Mesenchymal stem cell (in vitro differentiated cells and primary cell): ENCODE measurements around the gene H1-8.

Experiments used
- DNase-seq: peaks from one replicate; pipeline ENCODE4 v3.0.0-alpha.2; 2013
- H2AFZ ChIP-seq: one replicate; pipeline ENCODE4 v1.6.1; 2013; ENCODE audit warnings: low read depth, mild to moderate bottlenecking, control low read depth, inconsistent platforms, low read length, moderate library complexity
- H2AK5ac ChIP-seq: 2 replicates; pipeline ENCODE4 v1.6.1; 2013; ENCODE audit warnings: low read length, moderate library complexity, mild to moderate bottlenecking, inconsistent platforms; ENCODE audit not compliant: severe bottlenecking
- H2BK120ac ChIP-seq: one replicate; pipeline ENCODE4 v1.6.1; 2013; ENCODE audit warnings: low read depth, mild to moderate bottlenecking, inconsistent platforms, low read length, moderate library complexity
- H2BK12ac ChIP-seq, 2 experiments: one replicate each; pipeline ENCODE4 v1.6.1; 2013; ENCODE audit warnings: inconsistent platforms in 2 of 2, low read length in 2 of 2, mild to moderate bottlenecking in 2 of 2, moderate library complexity in 2 of 2, control low read depth in 1 of 2
- H2BK15ac ChIP-seq: one replicate; pipeline ENCODE4 v1.6.1; 2013; ENCODE audit warnings: mild to moderate bottlenecking, low read depth, inconsistent platforms; ENCODE audit not compliant: poor library complexity, severe bottlenecking
- H2BK5ac ChIP-seq: 2 replicates; pipeline ENCODE4 v1.6.1; 2013; ENCODE audit warnings: low read depth, mild to moderate bottlenecking, low read length, control low read depth, inconsistent platforms; ENCODE audit not compliant: poor library complexity, severe bottlenecking
- H3K14ac ChIP-seq, 2 experiments: one replicate each; pipeline ENCODE4 v1.6.1; 2013; ENCODE audit warnings: inconsistent platforms in 2 of 2, low read length in 2 of 2, control low read depth in 1 of 2, mild to moderate bottlenecking in 1 of 2, moderate library complexity in 1 of 2
- H3K18ac ChIP-seq, 2 experiments: one replicate each; pipeline ENCODE4 v1.6.1; 2013; ENCODE audit warnings: inconsistent platforms in 2 of 2, low read length in 2 of 2, control low read depth in 1 of 2, low read depth in 1 of 2, mild to moderate bottlenecking in 1 of 2
- H3K23ac ChIP-seq, 2 experiments: one replicate each; pipeline ENCODE4 v1.6.1; 2013; ENCODE audit warnings: inconsistent platforms in 2 of 2, low read length in 2 of 2, mild to moderate bottlenecking in 2 of 2, moderate library complexity in 2 of 2, control low read depth in 1 of 2
- H3K27ac ChIP-seq: 2 replicates; pipeline ENCODE4 v1.5.1; 2013; ENCODE audit warnings: mild to moderate bottlenecking, moderate library complexity, low read length, control low read depth, inconsistent platforms; ENCODE audit not compliant: poor library complexity, severe bottlenecking
- H3K27me3 ChIP-seq, 2 experiments: 2 replicates each; pipeline versions ENCODE4 v1.6.1 to v1.7.0; 2013; ENCODE audit warnings: low read length in 2 of 2, mild to moderate bottlenecking in 2 of 2, moderate library complexity in 2 of 2, control low read depth in 1 of 2, inconsistent platforms in 1 of 2; ENCODE audit not compliant: control insufficient read depth in 1 of 2, insufficient read depth in 1 of 2
- H3K36me3 ChIP-seq, 2 experiments: 2 replicates each; pipeline versions ENCODE4 v1.6.1 to v1.7.0; 2013; ENCODE audit warnings: low read length in 2 of 2, control low read depth in 1 of 2, inconsistent platforms in 1 of 2, low read depth in 1 of 2, mild to moderate bottlenecking in 1 of 2; ENCODE audit not compliant: insufficient read depth in 2 of 2, control insufficient read depth in 1 of 2
- H3K4ac ChIP-seq, 2 experiments: one replicate each; pipeline ENCODE4 v1.6.1; 2013; ENCODE audit warnings: inconsistent platforms in 2 of 2, low read length in 2 of 2, mild to moderate bottlenecking in 2 of 2, moderate library complexity in 2 of 2, control low read depth in 1 of 2, low read depth in 1 of 2
- H3K4me1 ChIP-seq: 2 replicates; pipeline ENCODE4 v1.6.1; 2013; ENCODE audit warnings: low read depth, low read length, control low read depth; ENCODE audit not compliant: control insufficient read depth, insufficient read depth
- H3K4me2 ChIP-seq: 2 replicates; pipeline ENCODE4 v1.6.1; 2013; ENCODE audit warnings: low read length, mild to moderate bottlenecking, inconsistent platforms; ENCODE audit not compliant: poor library complexity, severe bottlenecking
- H3K4me3 ChIP-seq, 2 experiments: 2 replicates each; pipeline versions ENCODE4 v1.5.1 to v1.7.0; 2013; ENCODE audit warnings: low read length in 2 of 2, mild to moderate bottlenecking in 2 of 2, control low read depth in 1 of 2, low read depth in 1 of 2; ENCODE audit not compliant: insufficient read depth in 1 of 2
- H3K79me1 ChIP-seq: replicated peaks from 2 replicates; pipeline ENCODE4 v1.6.1; 2013; ENCODE audit warnings: mild to moderate bottlenecking, control low read depth, low read length, inconsistent platforms; ENCODE audit not compliant: poor library complexity, severe bottlenecking
- H3K9ac ChIP-seq: 2 replicates; pipeline ENCODE4 v1.7.0; 2013; ENCODE audit warnings: mild to moderate bottlenecking, low read length, moderate library complexity
- H3K9me3 ChIP-seq: 2 replicates; pipeline ENCODE4 v1.7.0; 2013; ENCODE audit warnings: mild to moderate bottlenecking, low read length; ENCODE audit not compliant: control insufficient read depth
- H4K8ac ChIP-seq: one replicate; pipeline ENCODE4 v1.6.1; 2013; ENCODE audit warnings: inconsistent platforms, mild to moderate bottlenecking, low read length, moderate library complexity
- H4K91ac ChIP-seq: one replicate; pipeline ENCODE4 v1.6.1; 2013; ENCODE audit warnings: mild to moderate bottlenecking, low read length, inconsistent platforms
- WGBS: methylation state at CpG from one replicate; pipeline ENCODE4 v1.1.7; 2013; ENCODE audit warnings: mixed read lengths; 5-methylcytosine and 5-hydroxymethylcytosine counted together

H1-8 gene

DNA sequence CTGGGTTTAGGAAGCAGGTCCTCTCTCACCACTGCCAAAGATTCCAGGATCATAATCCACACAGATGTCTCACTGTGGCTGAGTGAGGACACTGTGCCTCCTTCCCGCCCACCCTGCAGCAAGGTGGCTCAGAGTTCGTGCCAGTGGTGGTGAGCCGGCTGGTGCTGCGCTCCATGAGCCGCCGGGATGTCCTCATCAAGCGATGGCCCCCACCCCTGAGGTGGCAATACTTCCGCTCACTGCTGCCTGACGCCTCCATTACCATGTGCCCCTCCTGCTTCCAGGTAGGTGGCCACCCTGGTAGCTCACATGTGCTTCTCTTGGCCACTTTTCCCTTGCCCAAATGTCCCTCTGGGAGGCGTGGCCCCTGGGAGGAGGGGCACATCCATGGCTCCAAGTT is 23.5 kb upstream of the H1-8 start:
- Histone ChIP-seq H3K4ac (no peak overlapping the region), H2AK5ac (no peak overlapping the region), H2AFZ (no peak overlapping the region), H3K9me3 (no peaks in the 10 kb centered on the region), H4K91ac (no peak overlapping the region), H2BK120ac (no peak overlapping the region), H2BK15ac (no peak overlapping the region), H3K14ac (no peak overlapping the region), H3K27ac (no peak overlapping the region), H2BK5ac (no peak overlapping the region), H3K9ac (no peak overlapping the region), H2BK12ac (no peak overlapping the region), H4K8ac (no peak overlapping the region), H3K36me3 (peaks cover 13 to 51% of the 10 kb centered on the region in 2 experiments), H3K23ac (no peak overlapping the region), H3K79me1 (no peaks in the 10 kb centered on the region), H3K4me2 (no peak overlapping the region), H3K18ac (no peak overlapping the region), H3K27me3 (no peaks in the 10 kb centered on the region), H3K4me3 (no peak overlapping the region), H3K4me1 (no peaks in the 10 kb centered on the region)
- WGBS = 94% methylated on average over 10 of the region's 10 CpGs
- no peak for DNase-seq

DNA sequence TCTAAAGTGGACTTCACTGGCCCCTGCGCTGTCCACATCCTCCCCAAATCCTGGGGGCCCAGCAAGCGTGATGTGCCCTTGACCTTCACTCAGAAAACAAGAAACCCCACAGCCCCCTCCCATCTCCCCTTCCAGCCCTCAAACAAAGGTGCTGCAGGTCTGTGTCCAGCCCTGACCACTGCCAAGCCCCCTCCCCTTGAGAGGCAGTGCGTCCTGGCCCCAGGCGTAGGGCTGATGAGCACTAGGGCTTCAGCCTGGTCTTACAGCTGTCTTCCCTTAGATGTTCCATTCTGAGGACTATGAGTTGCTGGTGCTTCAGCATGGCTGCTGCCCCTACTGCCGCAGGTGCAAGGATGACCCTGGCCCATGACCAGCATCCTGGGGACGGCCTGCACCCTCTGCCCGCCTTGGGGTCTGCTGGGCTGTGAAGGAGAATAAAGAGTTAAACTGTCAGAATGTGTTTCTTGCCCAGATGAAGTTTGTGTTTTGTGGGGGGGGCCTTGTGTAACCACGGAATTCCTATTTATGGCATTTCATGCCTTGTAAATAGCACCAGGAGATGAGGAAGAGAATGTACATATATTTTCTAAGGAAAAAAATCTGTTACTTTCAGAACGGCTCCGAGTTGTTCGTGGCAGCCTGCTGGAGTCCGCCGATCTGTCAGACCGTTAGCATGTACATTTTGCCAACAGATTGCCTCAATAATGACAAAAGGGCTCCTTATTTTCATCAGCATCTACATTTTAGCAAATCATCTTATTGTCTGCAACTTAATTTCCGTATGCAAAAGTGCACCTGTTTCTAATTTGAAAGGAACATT is 22.9 kb upstream of the H1-8 start:
- Histone ChIP-seq H3K23ac (no peak overlapping the region), H3K14ac (no peak overlapping the region), H3K27ac (no peak overlapping the region), H2BK12ac (no peak overlapping the region), H2AFZ (no peak overlapping the region), H4K8ac (no peak overlapping the region), H3K18ac (no peak overlapping the region), H4K91ac (no peak overlapping the region), H2AK5ac (no peak overlapping the region), H2BK120ac (no peak overlapping the region), H3K9ac (no peak overlapping the region), H3K9me3 (no peaks in the 10 kb centered on the region), H2BK15ac (no peak overlapping the region), H3K27me3 (no peaks in the 10 kb centered on the region), H3K79me1 (no peaks in the 10 kb centered on the region), H3K4me2 (no peak overlapping the region), H2BK5ac (no peak overlapping the region), H3K36me3 (peaks cover 13 to 44% of the 10 kb centered on the region in 2 experiments), H3K4me3 (no peak overlapping the region), H3K4me1 (peaks cover under 1% of the 10 kb centered on the region), H3K4ac (no peak overlapping the region)
- WGBS = 95% methylated on average over 15 of the region's 15 CpGs
- DNase-seq = no peak

DNA sequence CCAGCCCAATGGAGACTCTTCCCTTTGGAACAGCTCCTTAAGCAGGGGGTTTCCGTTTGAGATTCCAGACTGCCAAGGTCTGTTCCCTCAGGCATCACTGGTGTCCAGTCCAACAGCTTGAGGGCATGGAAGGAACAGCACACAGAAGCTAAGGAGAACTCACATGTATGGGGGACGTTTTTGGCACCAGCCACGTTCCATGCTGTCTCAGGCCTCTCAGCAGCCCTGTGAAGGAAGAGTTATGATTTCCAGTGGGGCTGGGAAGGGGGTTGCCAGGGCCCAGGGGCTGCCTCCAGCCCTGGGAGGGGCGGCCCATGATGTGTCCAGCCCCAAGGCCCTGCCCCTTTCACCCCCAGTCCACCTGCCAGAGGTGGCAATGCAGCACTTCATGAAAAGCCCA is 22.0 kb upstream of the H1-8 start:
- H3K23ac ChIP-seq = no peak overlapping the region
- no peak overlapping the region for H2BK5ac ChIP-seq
- H2BK12ac ChIP-seq = no peak overlapping the region
- H2BK15ac ChIP-seq = no peak overlapping the region
- no peak overlapping the region for H3K4me2 ChIP-seq
- H4K91ac ChIP-seq = no peak overlapping the region
- no peak overlapping the region for H3K27ac ChIP-seq
- peaks cover 13 to 42% of the 10 kb centered on the region in 2 experiments for H3K36me3 ChIP-seq
- H3K79me1 ChIP-seq = no peaks in the 10 kb centered on the region
- no peak overlapping the region for H3K4ac ChIP-seq
- no peak overlapping the region for H3K4me3 ChIP-seq
- no peak for DNase-seq
- H4K8ac ChIP-seq = no peak overlapping the region
- H3K9me3 ChIP-seq = no peaks in the 10 kb centered on the region
- no peak overlapping the region for H2AFZ ChIP-seq
- WGBS = 82% methylated on average over 4 of the region's 4 CpGs
- no peak overlapping the region for H2BK120ac ChIP-seq
- H3K14ac ChIP-seq = peak overlapping the region in 1 of 2 experiments; percentile 41
- no peak overlapping the region for H3K18ac ChIP-seq
- no peaks in the 10 kb centered on the region for H3K27me3 ChIP-seq
- H3K4me1 ChIP-seq = peaks cover 7% of the 10 kb centered on the region
- no peak overlapping the region for H3K9ac ChIP-seq
- H2AK5ac ChIP-seq = no peak overlapping the region

DNA sequence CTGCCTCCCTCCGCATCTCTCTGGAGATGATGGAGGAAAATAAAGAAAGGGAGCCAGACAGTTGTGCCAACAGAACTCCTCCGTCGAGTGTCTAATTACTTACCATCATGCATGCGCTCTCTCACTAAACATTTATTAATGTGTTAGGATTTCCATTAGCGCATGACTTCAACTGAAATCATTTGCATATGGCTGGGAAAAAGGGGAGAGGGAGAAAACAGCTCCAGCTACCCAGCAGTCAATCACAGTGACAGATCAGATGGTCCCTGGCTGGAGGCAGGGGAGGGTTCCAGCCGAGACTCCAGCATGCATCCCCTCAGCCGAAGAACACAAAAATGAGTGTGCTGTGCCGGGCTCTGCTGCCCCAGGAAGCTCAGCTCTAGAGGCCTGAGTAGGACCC is 21.4 kb upstream of the H1-8 start:
- Histone ChIP-seq H3K4me3 (no peak overlapping the region), H3K18ac (no peak overlapping the region), H4K8ac (no peak overlapping the region), H3K36me3 (peaks cover 13 to 36% of the 10 kb centered on the region in 2 experiments), H3K9me3 (no peaks in the 10 kb centered on the region), H2AK5ac (no peak overlapping the region), H3K14ac (no peak overlapping the region), H2AFZ (no peak overlapping the region), H2BK12ac (no peak overlapping the region), H3K4me1 (peaks cover 13% of the 10 kb centered on the region), H3K79me1 (no peaks in the 10 kb centered on the region), H2BK5ac (no peak overlapping the region), H3K4me2 (no peak overlapping the region), H3K27ac (no peak overlapping the region), H3K23ac (no peak overlapping the region), H3K9ac (no peak overlapping the region), H4K91ac (no peak overlapping the region), H2BK15ac (no peak overlapping the region), H2BK120ac (no peak overlapping the region), H3K4ac (no peak overlapping the region), H3K27me3 (no peaks in the 10 kb centered on the region)
- 80% methylated on average over 7 of the region's 8 CpGs for WGBS
- no peak for DNase-seq
